ENCODE data around the gene ROBO2. TPM values are rescaled to one million over a fixed set of nuclear protein-coding genes. Genes with fewer than 3 reads are reported as not detected.

The ROBO2 gene
- total and polyA plus RNA-seq, 2 experiments from 2014 or later: 1.2 to 14.3 TPM

GRCh38 chr3:77247061-77247460 is 207.2 kb downstream of the ROBO2 start:
- H3K27ac ChIP-seq: no peak overlapping the region
- TF ChIP-seq EZH2 (IDR thresholded peaks at IDR 0.05; ENCODE audit: borderline replicate concordance) (no peak), CTCF (IDR thresholded peaks at IDR 0.05; ENCODE audit: poor library complexity) (no peak), EZH2phosphoT487 (IDR thresholded peaks at IDR 0.05; ENCODE audit: low read depth, severe bottlenecking, unreplicated experiment) (no peak)
- H3K4me2 ChIP-seq: no peak overlapping the region
- H3K4me3 ChIP-seq: no peak overlapping the region
- H3K27me3 ChIP-seq: no peaks in the 10 kb centered on the region
- H3K79me2 ChIP-seq: no peaks in the 10 kb centered on the region
- WGBS (ENCODE audit: low lambda C conversion rate, missing lambda C conversion rate): 57% methylated on average over 6 of the region's 6 CpGs
- no peaks in the 10 kb centered on the region for H3K9me2 ChIP-seq (replicated peaks; ENCODE audit: insufficient read depth)
- H4K20me1 ChIP-seq (ENCODE audit: insufficient read depth, poor library complexity, severe bottlenecking): no peaks in the 10 kb centered on the region
- DNase-seq (ENCODE audit: low spot score): no peak
- H2AFZ ChIP-seq: no peak overlapping the region
- H3K36me3 ChIP-seq (replicated peaks; ENCODE audit: insufficient read depth, low read depth): no peaks in the 10 kb centered on the region
- H3K9me3 ChIP-seq (ENCODE audit: low read depth): no peaks in the 10 kb centered on the region
- H3K4me1 ChIP-seq (ENCODE audit: insufficient read depth): no peaks in the 10 kb centered on the region

GRCh38 chr3:77247817-77248216 is 207.9 kb downstream of the ROBO2 start:
- H2AFZ ChIP-seq: no peak overlapping the region
- DNase-seq (ENCODE audit: low spot score): no peak
- no peaks in the 10 kb centered on the region for H3K79me2 ChIP-seq
- no peaks in the 10 kb centered on the region for H4K20me1 ChIP-seq (ENCODE audit: insufficient read depth, poor library complexity, severe bottlenecking)
- no peak for TF ChIP-seq EZH2 (IDR thresholded peaks at IDR 0.05; ENCODE audit: borderline replicate concordance)
- no peak for TF ChIP-seq CTCF (IDR thresholded peaks at IDR 0.05; ENCODE audit: poor library complexity)
- TF ChIP-seq EZH2phosphoT487 (IDR thresholded peaks at IDR 0.05; ENCODE audit: low read depth, severe bottlenecking, unreplicated experiment): no peak
- H3K4me2 ChIP-seq: no peak overlapping the region
- no peak overlapping the region for H3K27ac ChIP-seq
- H3K27me3 ChIP-seq: no peaks in the 10 kb centered on the region
- H3K9me3 ChIP-seq (ENCODE audit: low read depth): no peaks in the 10 kb centered on the region
- no peak overlapping the region for H3K4me3 ChIP-seq
- 81% methylated on average over 7 of the region's 7 CpGs for WGBS (ENCODE audit: low lambda C conversion rate, missing lambda C conversion rate)
- no peaks in the 10 kb centered on the region for H3K36me3 ChIP-seq (replicated peaks; ENCODE audit: insufficient read depth, low read depth)
- no peaks in the 10 kb centered on the region for H3K9me2 ChIP-seq (replicated peaks; ENCODE audit: insufficient read depth)
- no peaks in the 10 kb centered on the region for H3K4me1 ChIP-seq (ENCODE audit: insufficient read depth)

GRCh38 chr3:77248420-77248819 is 208.5 kb downstream of the ROBO2 start:
- H3K4me2 ChIP-seq: no peak overlapping the region
- no peak overlapping the region for H3K4me3 ChIP-seq
- no peak for DNase-seq (ENCODE audit: low spot score)
- WGBS (ENCODE audit: low lambda C conversion rate, missing lambda C conversion rate): 92% methylated on average over 17 of the region's 17 CpGs
- no peaks in the 10 kb centered on the region for H3K79me2 ChIP-seq
- H2AFZ ChIP-seq: no peak overlapping the region
- no peaks in the 10 kb centered on the region for H3K4me1 ChIP-seq (ENCODE audit: insufficient read depth)
- no peaks in the 10 kb centered on the region for H3K27me3 ChIP-seq
- TF ChIP-seq CTCF (IDR thresholded peaks at IDR 0.05; ENCODE audit: poor library complexity): no peak
- TF ChIP-seq EZH2 (IDR thresholded peaks at IDR 0.05; ENCODE audit: borderline replicate concordance): no peak
- TF ChIP-seq EZH2phosphoT487 (IDR thresholded peaks at IDR 0.05; ENCODE audit: low read depth, severe bottlenecking, unreplicated experiment): no peak
- H3K36me3 ChIP-seq (replicated peaks; ENCODE audit: insufficient read depth, low read depth): no peaks in the 10 kb centered on the region
- no peaks in the 10 kb centered on the region for H4K20me1 ChIP-seq (ENCODE audit: insufficient read depth, poor library complexity, severe bottlenecking)
- H3K9me3 ChIP-seq (ENCODE audit: low read depth): no peaks in the 10 kb centered on the region
- no peaks in the 10 kb centered on the region for H3K9me2 ChIP-seq (replicated peaks; ENCODE audit: insufficient read depth)
- H3K27ac ChIP-seq: no peak overlapping the region

- Histone ChIP-seq H3K9me3 (ENCODE audit: low read depth) (no peaks in the 10 kb centered on the region), H3K4me3 (no peak overlapping the region), H3K27me3 (no peaks in the 10 kb centered on the region), H3K27ac (no peak overlapping the region), H4K20me1 (ENCODE audit: insufficient read depth, poor library complexity, severe bottlenecking) (no peaks in the 10 kb centered on the region), H3K79me2 (no peaks in the 10 kb centered on the region), H2AFZ (no peak overlapping the region), H3K4me1 (ENCODE audit: insufficient read depth) (no peaks in the 10 kb centered on the region), H3K9me2 (replicated peaks; ENCODE audit: insufficient read depth) (no peaks in the 10 kb centered on the region), H3K4me2 (no peak overlapping the region), H3K36me3 (replicated peaks; ENCODE audit: insufficient read depth, low read depth) (no peaks in the 10 kb centered on the region)
- no peak for TF ChIP-seq EZH2phosphoT487 (IDR thresholded peaks at IDR 0.05; ENCODE audit: low read depth, severe bottlenecking, unreplicated experiment)
- TF ChIP-seq CTCF (IDR thresholded peaks at IDR 0.05; ENCODE audit: poor library complexity): no peak
- no peak for TF ChIP-seq EZH2 (IDR thresholded peaks at IDR 0.05; ENCODE audit: borderline replicate concordance)
- 74% methylated on average over 7 of the region's 7 CpGs for WGBS (ENCODE audit: low lambda C conversion rate, missing lambda C conversion rate)
- no peak for DNase-seq (ENCODE audit: low spot score)
Observed at GRCh38 chr3:77251136-77251535, 211.2 kb downstream of the ROBO2 start.

Data from hepatocyte (in vitro differentiated cells).